HUES6 (cell line): ENCODE data around the gene DNAJC16.
"Not testable (repeated sequence)": the region's sequence is repeated elsewhere in the genome, so short reads cannot be mapped to it uniquely, and the experiment has no call there.

Source experiments
- H3K27ac ChIP-seq: 2 replicates; pipeline ENCODE4 v1.7.0; 2013; ENCODE audit warnings: low read depth, mild to moderate bottlenecking, low read length, inconsistent platforms
- H3K27me3 ChIP-seq: 2 replicates; pipeline ENCODE4 v1.6.1; 2013; ENCODE audit warnings: low read length; ENCODE audit not compliant: control insufficient read depth, insufficient read depth
- H3K36me3 ChIP-seq: 2 replicates; pipeline ENCODE4 v1.6.1; 2013; ENCODE audit warnings: low read length; ENCODE audit not compliant: control insufficient read depth, insufficient read depth
- H3K4me1 ChIP-seq: 2 replicates; pipeline ENCODE4 v1.6.1; 2013; ENCODE audit warnings: low read length; ENCODE audit not compliant: control insufficient read depth, insufficient read depth
- H3K4me3 ChIP-seq: 2 replicates; pipeline ENCODE4 v1.5.1; 2013; ENCODE audit warnings: low read depth, low read length
- H3K9ac ChIP-seq: one replicate; pipeline ENCODE4 v1.6.1; 2013; ENCODE audit warnings: mild to moderate bottlenecking, low read length
- H3K9me3 ChIP-seq: 2 replicates; pipeline ENCODE4 v1.6.1; 2013; ENCODE audit warnings: low read depth, low read length; ENCODE audit not compliant: control insufficient read depth, insufficient read depth

Gene DNAJC16

GRCh38 chr1:15508700-15509487 lies 17.8 kb upstream of the DNAJC16 start:
- H3K36me3 ChIP-seq: peaks cover 10% of the 10 kb centered on the region; the same call in 1 of the 2 replicates
- H3K4me1 ChIP-seq: peaks cover 22% of the 10 kb centered on the region
- H3K4me3 ChIP-seq: no peak overlapping the region
- H3K9ac ChIP-seq: peak overlapping the region; percentile 38
- no peaks in the 10 kb centered on the region for H3K27me3 ChIP-seq
- no peaks in the 10 kb centered on the region for H3K9me3 ChIP-seq
- H3K27ac ChIP-seq: peak overlapping the region; percentile 38; the same call in 1 of the 2 replicates

- Histone ChIP-seq H3K36me3 (peaks cover 11% of the 10 kb centered on the region; the same call in 1 of the 2 replicates), H3K4me3 (no peak overlapping the region), H3K9me3 (no peaks in the 10 kb centered on the region), H3K4me1 (peaks cover 22% of the 10 kb centered on the region), H3K27ac (no peak overlapping the region), H3K27me3 (no peaks in the 10 kb centered on the region), H3K9ac (no peak overlapping the region)
These were observed 17.1 kb upstream of the DNAJC16 start for GRCh38 chr1:15509586-15509985.

GRCh38 chr1:15510611-15511405 lies 15.8 kb upstream of the DNAJC16 start:
- peaks cover 9% of the 10 kb centered on the region; the same call in 1 of the 2 replicates for H3K36me3 ChIP-seq

GRCh38 chr1:15513192-15513591 lies 13.5 kb upstream of the DNAJC16 start:
- Histone ChIP-seq H3K4me3 (no peak overlapping the region), H3K36me3 (peaks cover 17% of the 10 kb centered on the region; the same call in 1 of the 2 replicates), H3K27ac (no peak overlapping the region), H3K27me3 (no peaks in the 10 kb centered on the region), H3K4me1 (peaks cover 7% of the 10 kb centered on the region; the same call in 1 of the 2 replicates), H3K9me3 (no peaks in the 10 kb centered on the region), H3K9ac (no peak overlapping the region)

More at GRCh38 chr1:15510611-15511405, 15.8 kb upstream of the DNAJC16 start:
- H3K27me3 ChIP-seq: no peaks in the 10 kb centered on the region
- no peak overlapping the region for H3K27ac ChIP-seq
- no peaks in the 10 kb centered on the region for H3K9me3 ChIP-seq
- peaks cover 22% of the 10 kb centered on the region for H3K4me1 ChIP-seq
- no peak overlapping the region for H3K4me3 ChIP-seq
- H3K9ac ChIP-seq: no peak overlapping the region

- no peak overlapping the region for H3K27ac ChIP-seq
- H3K36me3 ChIP-seq: peaks cover 17% of the 10 kb centered on the region; the same call in 1 of the 2 replicates
- no peak overlapping the region for H3K4me3 ChIP-seq
- H3K4me1 ChIP-seq: peaks cover 6% of the 10 kb centered on the region; the same call in 1 of the 2 replicates
- H3K9ac ChIP-seq: no peak overlapping the region
- no peaks in the 10 kb centered on the region for H3K27me3 ChIP-seq
- no peaks in the 10 kb centered on the region for H3K9me3 ChIP-seq
These were observed 12.7 kb upstream of the DNAJC16 start for GRCh38 chr1:15513919-15514318.

GRCh38 chr1:15514557-15514956 lies 12.1 kb upstream of the DNAJC16 start:
- not testable (repeated sequence) for H3K9ac ChIP-seq, H3K27me3 ChIP-seq, H3K4me3 ChIP-seq, H3K27ac ChIP-seq, H3K4me1 ChIP-seq, H3K9me3 ChIP-seq
- peaks cover 17% of the 10 kb centered on the region; the same call in 1 of the 2 replicates for H3K36me3 ChIP-seq

GRCh38 chr1:15515022-15515663 lies 11.5 kb upstream of the DNAJC16 start:
- no peaks in the 10 kb centered on the region; the same call in 1 of the 2 replicates for H3K4me1 ChIP-seq
- H3K27ac ChIP-seq: no peak overlapping the region
- H3K4me3 ChIP-seq: no peak overlapping the region
- no peak overlapping the region for H3K9ac ChIP-seq
- no peaks in the 10 kb centered on the region for H3K9me3 ChIP-seq
- H3K36me3 ChIP-seq: peaks cover 17% of the 10 kb centered on the region; the same call in 1 of the 2 replicates
- H3K27me3 ChIP-seq: no peaks in the 10 kb centered on the region

- H3K36me3 ChIP-seq: peaks cover 10% of the 10 kb centered on the region; the same call in 1 of the 2 replicates
- H3K9me3 ChIP-seq: no peaks in the 10 kb centered on the region
- H3K27ac ChIP-seq: no peak overlapping the region
- H3K4me1 ChIP-seq: peaks cover 8% of the 10 kb centered on the region
- H3K4me3 ChIP-seq: no peak overlapping the region
- H3K9ac ChIP-seq: no peak overlapping the region
- no peaks in the 10 kb centered on the region for H3K27me3 ChIP-seq
These were observed 7.0 kb upstream of the DNAJC16 start for GRCh38 chr1:15519625-15520024.

GRCh38 chr1:15521206-15521906 lies 5.3 kb upstream of the DNAJC16 start:
- not testable (repeated sequence) for H3K27me3 ChIP-seq, H3K4me3 ChIP-seq, H3K9ac ChIP-seq, H3K27ac ChIP-seq, H3K36me3 ChIP-seq, H3K9me3 ChIP-seq
- H3K4me1 ChIP-seq: peaks cover 10% of the 10 kb centered on the region

GRCh38 chr1:15522551-15522950 lies 4.1 kb upstream of the DNAJC16 start:
- no peaks in the 10 kb centered on the region for H3K27me3 ChIP-seq
- no peak overlapping the region for H3K9ac ChIP-seq
- H3K9me3 ChIP-seq: no peaks in the 10 kb centered on the region
- H3K4me1 ChIP-seq: peaks cover 10% of the 10 kb centered on the region
- H3K36me3 ChIP-seq: no peaks in the 10 kb centered on the region; the same call in 1 of the 2 replicates
- H3K27ac ChIP-seq: no peak overlapping the region
- H3K4me3 ChIP-seq: no peak overlapping the region
